Measurements from ENCODE around the gene C14orf119. TPM values are rescaled to one million over a fixed set of nuclear protein-coding genes. Genes with fewer than 3 reads are reported as not detected.

C14orf119 gene
- total and polyA plus RNA-seq, 8 donors: 1.8 to 51.8 (median 25.2) TPM; not detected in 1

- no peak for TF ChIP-seq POLR2A (IDR thresholded peaks at IDR 0.05)
- peak in 2 of 3 donors; percentile 27 to 77 for TF ChIP-seq POLR2AphosphoS5 (IDR thresholded peaks at IDR 0.05)
- no peak for TF ChIP-seq CTCF (IDR thresholded peaks at IDR 0.05)
- DNase-seq: peak in 1 of 2 donors; percentile 55
- peaks cover 74 to 100% (median 100%) of the 10 kb centered on the region in 4 donors for H3K36me3 ChIP-seq
- peak overlapping the region in 4 of 5 donors; percentile 54 to 74 (median 64) for H3K27ac ChIP-seq
- H3K4me1 ChIP-seq: peaks cover 0 to 46% (median 16%) of the 10 kb centered on the region in 4 donors
- H3K4me3 ChIP-seq: no peak overlapping the region
- no peaks in the 10 kb centered on the region for H3K27me3 ChIP-seq
- intact Hi-C loops (cut with DNase I; ENCODE audit: low total_unique reads): no loop called here
- H3K9me3 ChIP-seq: no peaks in the 10 kb centered on the region
- WGBS, 5 donors: 10 to 30% (median 24%) methylated on average over 2 of the region's 2 CpGs
Measured at GRCh38 chr14:23078692-23079116, 16.6 kb upstream of the C14orf119 start.

- intact Hi-C loops (cut with DNase I; ENCODE audit: low total_unique reads): no loop called here
- Histone ChIP-seq H3K36me3 (peaks cover 81 to 100% (median 100%) of the 10 kb centered on the region in 4 donors), H3K27ac (peak overlapping the region in 4 of 5 donors; percentile 16 to 74 (median 56))
Measured at GRCh38 chr14:23079716-23080115, 15.6 kb upstream of the C14orf119 start.

GRCh38 chr14:23080474-23080873, 14.8 kb upstream of the C14orf119 start:
- Histone ChIP-seq H3K4me3 (no peak overlapping the region), H3K27ac (peak overlapping the region in 2 of 5 donors; percentile 16 to 74), H3K36me3 (peaks cover 87 to 100% (median 100%) of the 10 kb centered on the region in 4 donors), H3K9me3 (no peaks in the 10 kb centered on the region), H3K27me3 (no peaks in the 10 kb centered on the region), H3K4me1 (peaks cover 1 to 55% (median 21%) of the 10 kb centered on the region in 4 donors)
- DNase-seq: no peak
- intact Hi-C loops (cut with DNase I; ENCODE audit: low total_unique reads): no loop called here
- WGBS, 5 donors: 68 to 86% (median 73%) methylated on average over 1 of the region's 1 CpG
- no peak for TF ChIP-seq CTCF (IDR thresholded peaks at IDR 0.05)
- no peak for TF ChIP-seq POLR2A (IDR thresholded peaks at IDR 0.05)
- TF ChIP-seq EP300 (IDR thresholded peaks at IDR 0.05): no peak
- no peak for TF ChIP-seq POLR2AphosphoS5 (IDR thresholded peaks at IDR 0.05)

More at GRCh38 chr14:23079716-23080115, 15.6 kb upstream of the C14orf119 start:
- H3K4me3 ChIP-seq: no peak overlapping the region
- H3K27me3 ChIP-seq: no peaks in the 10 kb centered on the region
- H3K9me3 ChIP-seq: no peaks in the 10 kb centered on the region
- DNase-seq: no peak
- WGBS, 5 donors: 72 to 92% (median 87%) methylated on average over 2 of the region's 2 CpGs
- no peak for TF ChIP-seq POLR2A (IDR thresholded peaks at IDR 0.05)
- no peak for TF ChIP-seq EP300 (IDR thresholded peaks at IDR 0.05)
- no peak for TF ChIP-seq CTCF (IDR thresholded peaks at IDR 0.05)
- TF ChIP-seq POLR2AphosphoS5 (IDR thresholded peaks at IDR 0.05): no peak
- peaks cover 0 to 47% (median 16%) of the 10 kb centered on the region in 4 donors for H3K4me1 ChIP-seq

GRCh38 chr14:23085458-23085857, 9.8 kb upstream of the C14orf119 start:
- WGBS, 5 donors: 44 to 61% (median 51%) methylated on average over 3 of the region's 3 CpGs

More at GRCh38 chr14:23085458-23085857, 9.8 kb upstream of the C14orf119 start:
- Histone ChIP-seq H3K9me3 (no peaks in the 10 kb centered on the region), H3K36me3 (peaks cover 79 to 100% (median 100%) of the 10 kb centered on the region in 4 donors), H3K4me3 (no peak overlapping the region), H3K27me3 (no peaks in the 10 kb centered on the region), H3K4me1 (peaks cover 12 to 31% (median 23%) of the 10 kb centered on the region in 4 donors), H3K27ac (peak overlapping the region in 2 of 5 donors; percentile 4 to 13)
- intact Hi-C loops (cut with DNase I; ENCODE audit: low total_unique reads): no loop called here
- TF ChIP-seq POLR2AphosphoS5 (IDR thresholded peaks at IDR 0.05) (no peak), POLR2A (IDR thresholded peaks at IDR 0.05) (no peak), EP300 (IDR thresholded peaks at IDR 0.05) (no peak), CTCF (IDR thresholded peaks at IDR 0.05) (no peak)
- DNase-seq: no peak

All from stomach (tissue), 9 donors.